Adipocyte (in vitro differentiated cells): Measurements from ENCODE around the gene MECP2.
"Not testable (repeated sequence)": the region's sequence is repeated elsewhere in the genome, so short reads cannot be mapped to it uniquely, and the experiment has no call there.

ENCODE experiments used
- DNase-seq: peaks from one replicate; pipeline ENCODE4 v3.0.0-alpha.2; 2015; ENCODE audit warnings: low read depth
- H3K27me3 ChIP-seq: replicated peaks from 2 replicates; pipeline ENCODE4 v1.7.0; 2013; ENCODE audit warnings: mild to moderate bottlenecking, low read length, moderate library complexity; ENCODE audit not compliant: control insufficient read depth, insufficient read depth
- H3K36me3 ChIP-seq: 2 replicates; pipeline ENCODE4 v1.7.0; 2013; ENCODE audit warnings: low read length, mild to moderate bottlenecking, moderate library complexity; ENCODE audit not compliant: control insufficient read depth, insufficient read depth, severe bottlenecking
- H3K4me1 ChIP-seq: 2 replicates; pipeline ENCODE4 v1.7.0; 2013; ENCODE audit warnings: mild to moderate bottlenecking, low read length, moderate library complexity; ENCODE audit not compliant: control insufficient read depth, insufficient read depth
- H3K4me3 ChIP-seq: 2 replicates; pipeline ENCODE4 v1.7.0; 2013; ENCODE audit warnings: mild to moderate bottlenecking, low read length, moderate library complexity
- H3K9ac ChIP-seq: 2 replicates; pipeline ENCODE4 v1.7.0; 2013; ENCODE audit warnings: mild to moderate bottlenecking, low read length, moderate library complexity
- H3K9me3 ChIP-seq: 2 replicates; pipeline ENCODE4 v1.7.0; 2013; ENCODE audit warnings: mild to moderate bottlenecking, low read length, moderate library complexity; ENCODE audit not compliant: control insufficient read depth

Gene MECP2

GRCh38 chrX:154097589-154098541 lies at the start of gene MECP2:
Gene MECP2 (minus strand): TSS chrX:154097717.
- peaks cover 17% of the 10 kb centered on the region for H3K4me1 ChIP-seq
- no peaks in the 10 kb centered on the region for H3K9me3 ChIP-seq
- peak within 1 kb of the TSS; percentile 88 for H3K9ac ChIP-seq
- H3K27me3 ChIP-seq, result peaks cover 14% of the 10 kb centered on the region
- H3K4me3 ChIP-seq, result peak within 1 kb of the TSS; percentile 89
- DNase-seq, result peak; percentile 93
- H3K36me3 ChIP-seq, result no peaks in the 10 kb centered on the region

- not testable (repeated sequence) for H3K9me3 ChIP-seq, H3K4me1 ChIP-seq, DNase-seq, H3K9ac ChIP-seq, H3K36me3 ChIP-seq, H3K4me3 ChIP-seq
- peaks cover 13% of the 10 kb centered on the region for H3K27me3 ChIP-seq
Observed at GRCh38 chrX:154144010-154144409, 46.5 kb upstream of the MECP2 start, which contains the start of gene OPN1LW. Gene OPN1LW (plus strand): TSS chrX:154144243. CDS start chrX:154144284, 41 bp downstream.

- DNase-seq, result no peak
- Histone ChIP-seq H3K27me3 (peaks cover 13% of the 10 kb centered on the region), H3K36me3 (no peaks in the 10 kb centered on the region), H3K9ac (no peak overlapping the region), H3K9me3 (peaks cover 3% of the 10 kb centered on the region), H3K4me1 (no peaks in the 10 kb centered on the region), H3K4me3 (no peak overlapping the region)
Observed at GRCh38 chrX:154142950-154143745, 45.6 kb upstream of the MECP2 start.

GRCh38 chrX:154142386-154142785 lies 44.9 kb upstream of the MECP2 start:
- Histone ChIP-seq H3K27me3 (peaks cover 13% of the 10 kb centered on the region), H3K9me3 (peaks cover 3% of the 10 kb centered on the region), H3K4me1 (no peaks in the 10 kb centered on the region), H3K4me3 (no peak overlapping the region), H3K36me3 (no peaks in the 10 kb centered on the region), H3K9ac (no peak overlapping the region)
- DNase-seq, result no peak

- Histone ChIP-seq H3K9me3 (peaks cover 3% of the 10 kb centered on the region), H3K4me3 (no peak overlapping the region), H3K27me3 (peaks cover 15% of the 10 kb centered on the region), H3K36me3 (no peaks in the 10 kb centered on the region), H3K4me1 (no peaks in the 10 kb centered on the region), H3K9ac (no peak overlapping the region)
- DNase-seq, result no peak
Observed at GRCh38 chrX:154140742-154141141, 43.2 kb upstream of the MECP2 start.

- Histone ChIP-seq H3K4me3 (no peak overlapping the region), H3K27me3 (peaks cover 19% of the 10 kb centered on the region), H3K9ac (no peak overlapping the region), H3K36me3 (no peaks in the 10 kb centered on the region), H3K9me3 (peaks cover 3% of the 10 kb centered on the region), H3K4me1 (no peaks in the 10 kb centered on the region)
- DNase-seq, result no peak
Observed at GRCh38 chrX:154140206-154140605, 42.7 kb upstream of the MECP2 start.

- Histone ChIP-seq H3K36me3 (no peaks in the 10 kb centered on the region), H3K4me3 (no peak overlapping the region), H3K27me3 (peaks cover 22% of the 10 kb centered on the region), H3K9me3 (peaks cover 3% of the 10 kb centered on the region), H3K4me1 (no peaks in the 10 kb centered on the region), H3K9ac (no peak overlapping the region)
- DNase-seq, result no peak
Observed at GRCh38 chrX:154138857-154139256, 41.3 kb upstream of the MECP2 start.

GRCh38 chrX:154136627-154137161 lies 39.2 kb upstream of the MECP2 start:
- Histone ChIP-seq H3K4me1 (no peaks in the 10 kb centered on the region), H3K9me3 (no peaks in the 10 kb centered on the region), H3K9ac (peak overlapping the region; percentile 52), H3K36me3 (no peaks in the 10 kb centered on the region), H3K27me3 (peaks cover 26% of the 10 kb centered on the region), H3K4me3 (peak overlapping the region; percentile 42)
- DNase-seq, result peak; percentile 77

- Histone ChIP-seq H3K4me3 (no peak overlapping the region), H3K36me3 (no peaks in the 10 kb centered on the region), H3K27me3 (peaks cover 24% of the 10 kb centered on the region), H3K9ac (no peak overlapping the region), H3K4me1 (no peaks in the 10 kb centered on the region), H3K9me3 (no peaks in the 10 kb centered on the region)
- DNase-seq, result no peak
Observed at GRCh38 chrX:154135458-154136229, 38.1 kb upstream of the MECP2 start.

GRCh38 chrX:154132366-154132765 lies 34.8 kb upstream of the MECP2 start:
- Histone ChIP-seq H3K27me3 (peaks cover 18% of the 10 kb centered on the region), H3K9me3 (no peaks in the 10 kb centered on the region), H3K4me3 (no peak overlapping the region), H3K36me3 (no peaks in the 10 kb centered on the region), H3K4me1 (no peaks in the 10 kb centered on the region), H3K9ac (no peak overlapping the region)
- DNase-seq, result no peak
